Transverse colon (tissue), 4 donors: Measurements from ENCODE around the gene THOP1. TPM values are rescaled to one million over a fixed set of nuclear protein-coding genes. Genes with fewer than 3 reads are reported as not detected.

Experiments used
- DNase-seq: peaks from one replicate; pipeline ENCODE4 v3.0.0-alpha.2; 2019
- H3K27ac ChIP-seq, 4 donors: fragments of 200-600 bp; sonication (generic); 2 replicates each; pipeline ENCODE4 v1.5.1; 2016 to 2018; ENCODE audit warnings: inconsistent platforms in 4 of 4
- H3K27me3 ChIP-seq: fragments of 200-600 bp; sonication (generic); 2 replicates; pipeline ENCODE4 v1.5.1; 2017; ENCODE audit warnings: inconsistent platforms
- H3K36me3 ChIP-seq, 4 donors: fragments of 200-600 bp; sonication (generic); 2 replicates each; pipeline ENCODE4 v1.5.1; 2017 to 2019; ENCODE audit warnings: inconsistent platforms in 4 of 4
- H3K4me1 ChIP-seq, 4 donors: fragments of 200-600 bp; sonication (generic); 2 replicates each; pipeline ENCODE4 v1.5.1; 2017 to 2020; ENCODE audit warnings: inconsistent platforms in 4 of 4
- H3K4me3 ChIP-seq, 4 donors: fragments of 200-600 bp; sonication (generic); 1 replicate in 1 of 4; 2 replicates in 3 of 4; pipeline versions ENCODE4 v1.5.1 to v1.6.1; 2017 to 2019; ENCODE audit warnings: inconsistent platforms in 4 of 4
- H3K9me3 ChIP-seq, 2 donors: fragments of 200-600 bp; sonication (generic); 2 replicates each; pipeline ENCODE4 v1.5.1; 2017 to 2019; ENCODE audit warnings: inconsistent platforms in 2 of 2
- CTCF ChIP-seq, 5 experiments: fragments of 200-600 bp in 3 of 5; fragments of 450-650 bp in 2 of 5; sonication (generic) in 3 of 5; IDR thresholded peaks; 1 replicate in 2 of 5; 2 replicates in 3 of 5; pipeline ENCODE4 v1.5.1; 2016 to 2017; ENCODE audit warnings: antibody characterized with exemption in 5 of 5, inconsistent platforms in 3 of 5, mild to moderate bottlenecking in 2 of 5, moderate library complexity in 1 of 5
- EP300 ChIP-seq: sonication (generic); formaldehyde crosslinking; IDR thresholded peaks from one replicate; pipeline ENCODE4 v1.6.1; 2017; ENCODE audit warnings: antibody characterized with exemption, low read depth
- POLR2A ChIP-seq: fragments of 450-650 bp; IDR thresholded peaks from one replicate; pipeline ENCODE4 v1.6.1; 2016; ENCODE audit warnings: antibody characterized with exemption, mild to moderate bottlenecking, moderate library complexity
- POLR2AphosphoS5 ChIP-seq, 3 donors: sonication (generic); formaldehyde crosslinking; IDR thresholded peaks; one replicate each; pipeline ENCODE4 v1.6.1; 2016; ENCODE audit warnings: antibody characterized with exemption in 3 of 3
- WGBS, 2 donors: methylation state at CpG; one replicate each; pipeline ENCODE4 v1.1.5; 2018; ENCODE audit warnings: low coverage in 1 of 2; 5-methylcytosine and 5-hydroxymethylcytosine counted together
- in situ Hi-C, 4 donors: fragments of 200-750 bp; cut with MboI; loops; one replicate each; pipeline versions ENCODE4 v1.15.0 to v1.15.1; 2017; ENCODE audit warnings: low sequenced_read_pairs in 3 of 4, low pct_ligation_motif_present in 1 of 4, low pct_unique_long_range_greater_than_20kb in 1 of 4
- intact Hi-C: fragments of 100-400 bp; cut with DNase I; formaldehyde crosslinking; loops from one replicate; pipeline ENCODE4 v1.15.1; 2023; ENCODE audit warnings: low total_unique reads
- total RNA-seq, 4 donors: library from RNA; depleted of rRNA; stranded (reverse); fragments of >200 nt; gene quantifications; one replicate each; pipeline ENCODE4 v1.1.0, GENCODE V29; 2016

The THOP1 gene
- total RNA-seq, 4 donors from 2014 or later = 32.9 to 149 (median 42.0) TPM

- Histone ChIP-seq H3K9me3 (no peaks in the 10 kb centered on the region), H3K4me3 (no peak overlapping the region), H3K36me3 (no peaks in the 10 kb centered on the region), H3K4me1 (no peaks in the 10 kb centered on the region), H3K27ac (no peak overlapping the region), H3K27me3 (no peaks in the 10 kb centered on the region)
- in situ Hi-C loops (no loop called here), intact Hi-C loops (no loop called here)
- no peak for TF ChIP-seq CTCF (IDR thresholded peaks at IDR 0.05)
- no peak for TF ChIP-seq POLR2AphosphoS5 (IDR thresholded peaks at IDR 0.05)
- TF ChIP-seq EP300 = no peak
- TF ChIP-seq POLR2A = no peak
- DNase-seq = no peak
- WGBS, 2 donors = 93% methylated on average over 16 of the region's 22 CpGs; no CpG with 5 or more reads in 1 of the 2 donors
Measured at GRCh38 chr19:2800506-2800905, 15.2 kb downstream of the THOP1 start.

DNA sequence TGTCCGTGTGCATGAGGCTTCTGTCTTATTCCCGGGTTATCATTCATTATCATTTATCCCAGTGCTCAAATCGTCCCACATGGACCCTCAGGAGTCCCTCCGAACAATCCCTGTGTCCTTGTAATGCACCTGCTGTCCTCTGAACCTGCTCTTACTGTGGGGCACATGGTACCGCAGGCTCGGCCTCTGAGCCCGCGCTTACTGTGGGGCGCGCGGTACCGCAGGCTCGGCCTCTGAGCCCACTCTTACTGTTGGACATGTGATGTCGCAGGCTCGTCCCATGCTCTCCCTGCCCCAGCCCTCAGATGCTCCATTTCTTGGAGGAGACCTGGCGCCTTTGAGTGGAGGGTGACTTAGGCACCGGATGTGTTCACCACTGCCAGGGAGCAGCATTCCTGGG, 17.5 kb downstream of the THOP1 start:
- Histone ChIP-seq H3K4me1 (no peaks in the 10 kb centered on the region), H3K9me3 (no peaks in the 10 kb centered on the region), H3K36me3 (no peaks in the 10 kb centered on the region), H3K27ac (no peak overlapping the region), H3K4me3 (no peak overlapping the region), H3K27me3 (no peaks in the 10 kb centered on the region)
- in situ Hi-C loops = no loop called here
- 90 to 98% methylated on average over 2 to 17 of the region's 17 CpGs for WGBS, 2 donors
- no peak for DNase-seq
- TF ChIP-seq POLR2A (no peak), CTCF (IDR thresholded peaks at IDR 0.05) (no peak), POLR2AphosphoS5 (IDR thresholded peaks at IDR 0.05) (no peak), EP300 (no peak)
- intact Hi-C loops = no loop called here

GRCh38 chr19:2803486-2804155, 18.3 kb downstream of the THOP1 start:
- intact Hi-C loops (no loop called here), in situ Hi-C loops (no loop called here)
- no peak for DNase-seq
- TF ChIP-seq POLR2AphosphoS5 (IDR thresholded peaks at IDR 0.05) (no peak), CTCF (IDR thresholded peaks at IDR 0.05) (no peak), EP300 (no peak), POLR2A (no peak)
- no peak overlapping the region for H3K4me3 ChIP-seq
- whole genome bisulfite sequencing, 2 donors = 85 to 100% methylated on average over 7 to 29 of the region's 29 CpGs
- H3K27me3 ChIP-seq = no peaks in the 10 kb centered on the region
- H3K4me1 ChIP-seq = no peaks in the 10 kb centered on the region
- H3K9me3 ChIP-seq = no peaks in the 10 kb centered on the region
- no peak overlapping the region for H3K27ac ChIP-seq
- H3K36me3 ChIP-seq = no peaks in the 10 kb centered on the region

DNA sequence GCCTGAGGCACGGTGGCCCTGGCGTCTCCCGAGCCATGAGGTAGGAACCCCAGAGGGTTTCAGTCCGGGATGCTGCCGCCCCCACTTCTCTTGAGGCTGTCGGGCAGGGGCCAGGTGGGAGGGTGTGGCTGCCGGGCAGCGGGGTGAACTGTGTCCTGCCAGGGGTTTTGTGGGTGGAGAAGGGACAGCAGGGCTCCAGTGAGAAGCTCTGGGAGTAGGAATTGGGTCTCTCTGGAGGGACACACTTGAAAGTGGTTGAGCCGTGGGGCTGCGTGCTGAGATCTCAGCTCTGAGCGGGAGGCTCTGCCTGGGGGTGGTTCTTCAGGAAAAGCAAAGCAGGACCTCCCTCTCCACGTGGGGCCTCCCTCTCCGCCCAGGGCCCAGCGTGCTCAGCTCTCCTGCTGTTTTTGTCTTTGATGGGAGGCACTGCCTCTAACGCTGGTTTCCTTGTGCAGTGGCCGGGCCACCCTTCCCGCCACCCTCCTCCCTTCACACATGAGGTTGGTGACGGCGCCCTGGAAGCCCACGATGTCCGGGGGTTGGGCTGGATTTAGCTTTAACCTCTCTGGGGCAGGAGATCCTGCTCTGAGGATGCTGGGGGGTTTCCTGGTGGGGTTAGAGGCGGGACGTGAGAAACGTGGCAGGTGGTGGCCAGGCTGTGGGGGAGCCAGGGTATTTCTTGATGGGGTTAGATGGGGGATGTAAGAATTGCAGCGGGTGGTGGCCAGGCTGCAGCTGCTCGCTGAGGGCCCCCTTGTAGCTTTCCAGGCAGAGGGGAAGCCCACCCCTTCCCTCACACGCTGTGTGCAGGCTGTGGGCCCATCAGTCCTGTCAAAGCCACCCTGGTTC, 19.1 kb downstream of the THOP1 start:
- Histone ChIP-seq H3K27ac (no peak overlapping the region), H3K27me3 (no peaks in the 10 kb centered on the region), H3K36me3 (peaks cover 0 to 4% (median 2%) of the 10 kb centered on the region in 4 donors), H3K4me1 (no peaks in the 10 kb centered on the region), H3K4me3 (no peak overlapping the region), H3K9me3 (no peaks in the 10 kb centered on the region)
- intact Hi-C loops (no loop called here), in situ Hi-C loops (no loop called here)
- TF ChIP-seq POLR2AphosphoS5 (IDR thresholded peaks at IDR 0.05) = no peak
- no peak for TF ChIP-seq CTCF (IDR thresholded peaks at IDR 0.05)
- TF ChIP-seq EP300 = no peak
- TF ChIP-seq POLR2A = no peak
- 86 to 100% methylated on average over 3 to 25 of the region's 27 CpGs for WGBS, 2 donors
- DNase-seq = no peak
